HG02943 (cell line): Measurements from ENCODE around the gene METTL24.
"Not testable (repeated sequence)": the region's sequence is repeated elsewhere in the genome, so short reads cannot be mapped to it uniquely, and the experiment has no call there.

Source experiments
- ATAC-seq: cut with Tn5 transposase; IDR thresholded peaks from one replicate; pipeline ENCODE4 v1.9.1; 2021; ENCODE audit warnings: mild to moderate bottlenecking, low read depth, moderate library complexity; ENCODE audit not compliant: unreplicated experiment

METTL24 gene

GRCh38 chr6:110364364-110365105 is 6.4 kb upstream of the METTL24 start:
- no peak for ATAC-seq

DNA sequence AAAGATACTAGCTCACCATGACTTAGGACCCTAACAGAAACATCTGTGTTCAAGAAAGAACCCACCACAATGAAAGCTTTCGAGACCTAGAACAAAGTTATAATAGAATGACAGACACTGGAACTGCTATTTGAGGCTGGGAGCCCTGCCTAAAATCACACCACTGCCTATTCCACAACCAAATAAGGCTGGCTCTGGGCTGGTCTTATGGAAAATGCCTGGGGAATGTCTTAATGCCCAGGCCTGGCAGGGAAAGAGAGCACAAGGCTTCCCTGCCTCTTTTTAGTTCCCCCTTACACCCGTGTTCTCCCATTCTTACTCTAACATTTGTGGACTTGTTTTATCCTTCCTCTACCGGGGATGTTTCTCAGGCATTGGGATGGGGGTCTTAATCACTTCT is 5.6 kb upstream of the METTL24 start:
- no peak for ATAC-seq

GRCh38 chr6:110360676-110361075 is 2.5 kb upstream of the METTL24 start:
- no peak for ATAC-seq

GRCh38 chr6:110359556-110359955 is 1.4 kb upstream of the METTL24 start:
- no peak for ATAC-seq

DNA sequence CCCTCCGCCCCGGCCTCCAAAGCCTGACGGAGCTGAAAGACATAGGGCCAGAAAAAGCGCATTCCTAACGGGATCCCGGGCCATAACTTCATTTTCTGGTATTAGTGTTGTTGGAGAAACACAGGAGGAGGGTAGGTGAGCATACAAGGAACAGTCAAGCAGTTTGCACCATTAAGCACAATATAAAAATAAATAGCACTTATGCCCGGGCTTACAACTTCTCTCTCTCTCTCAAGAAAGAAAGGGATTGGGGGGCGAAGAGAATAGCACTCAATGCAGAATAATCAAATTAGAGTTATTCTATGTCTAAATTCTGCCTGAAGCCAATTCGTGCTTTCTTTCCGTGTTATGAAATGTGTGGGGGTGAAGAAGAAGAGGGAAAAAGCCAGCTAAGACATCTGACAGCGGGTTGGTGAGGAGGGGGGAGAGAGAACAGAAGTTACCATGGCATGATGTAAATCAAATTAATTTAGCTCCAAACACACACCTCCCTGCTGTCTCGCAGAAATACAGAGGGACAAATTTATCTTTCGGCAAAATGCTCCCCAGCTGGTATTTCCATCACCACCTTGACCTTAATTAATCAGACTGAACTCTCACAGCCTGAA is 508 bp upstream of the METTL24 start:
- no peak for ATAC-seq

- ATAC-seq = no peak
Measured at GRCh38 chr6:110357298-110357663, 868 bp downstream of the METTL24 start.

DNA sequence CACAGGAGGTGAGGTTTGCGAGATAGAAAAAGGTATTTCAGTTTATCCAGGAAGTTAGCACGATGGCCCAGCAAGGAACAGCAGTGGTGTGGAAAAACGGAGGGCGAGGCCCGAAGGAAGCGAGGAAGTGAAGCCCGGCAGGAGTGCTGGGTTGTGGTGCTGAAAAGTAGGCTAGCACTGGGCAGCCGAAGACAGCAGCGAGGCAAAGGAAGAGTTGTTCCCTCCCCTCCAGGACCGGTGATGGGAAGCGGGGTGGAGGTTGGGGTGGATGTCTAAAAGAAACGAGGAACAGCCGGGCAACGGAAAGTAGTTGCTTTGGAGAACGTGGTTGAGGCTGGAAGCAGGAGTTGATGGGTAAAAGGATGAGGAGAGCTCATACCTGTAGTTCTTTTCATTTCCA is 1.4 kb downstream of the METTL24 start:
- ATAC-seq = no peak

DNA sequence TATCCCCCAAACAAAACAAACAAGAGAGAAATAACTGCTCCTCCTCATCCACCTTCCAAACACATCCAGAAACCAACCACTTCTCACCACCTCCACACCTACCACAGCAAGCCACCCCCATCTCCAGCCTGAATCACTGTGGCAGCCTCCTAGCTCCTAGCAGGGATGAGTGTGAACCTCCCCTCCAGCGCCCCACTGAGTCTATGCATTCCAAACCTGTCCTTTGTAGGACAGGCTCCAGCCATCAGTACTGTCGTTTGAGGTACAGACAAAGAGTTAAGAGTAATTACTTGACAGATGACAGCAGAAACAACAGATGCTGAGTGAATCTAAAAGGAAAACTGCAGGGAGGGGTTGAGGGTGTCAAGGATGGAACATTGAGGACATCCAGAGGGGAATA is 2.4 kb downstream of the METTL24 start:
- ATAC-seq = no peak

DNA sequence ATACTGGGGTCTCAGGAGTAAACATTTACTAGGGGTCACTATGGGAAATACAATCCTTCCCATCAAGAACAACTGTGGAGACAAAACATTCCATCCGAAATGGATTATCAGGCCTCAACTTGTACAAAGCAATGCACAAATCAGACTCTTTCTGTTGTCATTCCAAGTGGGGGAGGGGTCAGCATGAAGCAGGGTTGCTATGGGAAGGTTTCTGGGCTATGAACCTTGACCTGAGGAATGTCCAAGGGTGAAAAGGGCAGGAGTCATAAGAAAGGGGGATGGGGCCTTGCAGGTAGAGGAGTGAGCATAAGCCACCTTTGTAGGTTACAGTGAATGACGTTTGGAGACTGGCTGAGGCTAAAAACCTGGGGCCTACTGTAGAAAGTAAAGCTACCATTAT is 3.1 kb downstream of the METTL24 start:
- no peak for ATAC-seq

DNA sequence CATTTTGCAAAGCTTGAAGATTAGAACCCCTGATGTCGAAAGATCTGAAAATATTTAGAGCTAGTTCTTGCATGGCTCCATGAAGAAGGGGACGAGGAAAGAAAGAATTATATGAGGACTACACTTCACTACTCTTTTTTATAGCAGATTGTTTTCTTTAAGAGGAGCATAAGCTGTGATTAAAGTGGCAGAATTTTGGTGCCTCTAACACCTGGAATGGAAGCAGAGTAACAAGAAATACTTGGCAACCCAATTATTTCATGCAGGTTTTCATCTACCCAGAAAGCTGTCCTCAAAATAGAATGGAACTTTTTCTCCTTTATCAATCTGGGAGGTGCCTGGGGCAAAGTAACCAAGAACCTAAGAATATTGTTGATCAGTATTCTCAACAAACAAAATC is 4.0 kb downstream of the METTL24 start:
- ATAC-seq = no peak

DNA sequence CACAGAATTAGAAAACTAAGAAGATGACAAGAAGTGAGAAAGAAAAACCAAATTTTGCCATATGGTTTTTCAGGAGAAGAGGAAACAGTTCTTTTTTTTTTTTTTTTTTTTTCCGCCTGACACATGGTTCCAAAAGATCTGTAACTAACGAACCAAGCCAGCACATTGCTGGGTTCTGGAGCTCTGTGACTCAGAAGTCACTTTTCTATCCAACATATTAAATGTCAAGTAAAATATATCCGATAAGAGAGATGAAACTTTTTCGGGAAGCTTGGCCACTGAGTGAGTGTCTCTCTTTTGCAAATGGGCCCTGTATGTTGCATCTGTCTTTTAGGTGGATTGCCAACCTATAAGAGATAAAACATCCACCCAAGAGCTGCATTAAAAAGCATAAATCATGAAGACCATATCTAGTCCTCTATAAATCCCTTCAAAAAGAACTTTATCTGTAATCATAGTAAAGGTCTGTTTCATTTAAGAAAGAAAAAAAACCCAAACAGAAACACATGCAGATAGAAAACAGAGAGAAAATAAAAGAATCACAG is 4.6 kb downstream of the METTL24 start:
- ATAC-seq = no peak

- ATAC-seq = no peak
Measured at GRCh38 chr6:110352563-110353262, 5.4 kb downstream of the METTL24 start.

DNA sequence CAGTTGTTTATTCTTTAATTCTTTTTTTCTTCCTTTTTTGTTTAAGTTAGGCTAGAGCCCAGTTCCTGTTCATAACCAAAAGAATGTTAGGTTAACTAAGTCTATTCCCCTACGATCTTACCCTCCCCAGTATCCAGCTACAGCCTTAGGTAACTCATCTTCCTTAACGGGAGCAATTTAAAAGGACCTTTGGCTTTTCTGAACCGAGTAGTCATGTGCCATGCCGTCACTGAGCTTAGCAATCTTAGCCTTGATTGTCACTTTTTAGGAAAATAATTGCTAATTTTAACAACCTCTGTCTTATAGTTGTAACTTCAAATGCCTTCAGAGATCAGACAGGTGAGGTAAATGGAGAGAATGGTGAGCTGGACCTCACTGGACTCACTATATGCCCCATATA is 6.2 kb downstream of the METTL24 start:
- no peak for ATAC-seq

DNA sequence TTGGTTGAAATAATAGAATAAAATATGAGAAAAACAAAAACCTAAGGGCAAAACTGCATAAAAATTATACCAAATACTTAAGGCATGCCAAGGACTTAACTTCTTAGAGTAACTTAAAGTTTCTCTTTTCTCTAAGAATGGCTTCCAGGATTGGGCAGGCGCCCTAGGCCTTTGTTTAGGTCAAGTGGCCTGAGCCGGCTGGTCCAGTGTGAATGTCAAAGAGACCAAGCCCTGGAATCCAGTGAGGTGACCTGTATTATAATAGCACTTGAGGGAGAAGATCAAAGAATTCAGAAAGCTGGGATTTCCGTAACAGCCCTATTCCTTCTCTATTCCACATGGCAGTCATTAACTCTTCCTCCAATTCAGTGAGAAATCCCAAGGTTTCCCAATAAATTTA is 6.6 kb downstream of the METTL24 start:
- no peak for ATAC-seq

GRCh38 chr6:110350593-110350992 is 7.6 kb downstream of the METTL24 start:
- not testable (repeated sequence) for ATAC-seq

- no peak for ATAC-seq
Measured at GRCh38 chr6:110348961-110349690, 9.0 kb downstream of the METTL24 start.

DNA sequence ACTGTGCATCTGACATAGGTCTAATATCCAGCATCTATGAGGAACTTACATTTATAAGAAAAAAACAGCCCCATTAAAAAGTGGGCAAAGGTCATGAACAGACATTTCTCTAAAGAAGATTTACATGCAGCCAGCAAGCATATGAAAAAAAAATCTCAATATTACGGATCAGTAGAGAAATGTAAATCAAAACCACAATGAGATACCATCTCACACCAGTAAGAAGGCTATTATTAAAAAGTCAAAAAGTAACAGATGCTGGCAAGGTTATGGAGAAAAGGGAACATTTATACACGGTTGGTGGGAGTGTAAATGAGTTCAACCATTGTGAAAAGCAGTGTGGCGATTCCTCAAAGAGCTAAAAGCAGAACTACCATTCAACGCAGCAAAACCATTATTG is 13.1 kb downstream of the METTL24 start:
- no peak for ATAC-seq

GRCh38 chr6:110342759-110343158 is 15.4 kb downstream of the METTL24 start:
- ATAC-seq = no peak

DNA sequence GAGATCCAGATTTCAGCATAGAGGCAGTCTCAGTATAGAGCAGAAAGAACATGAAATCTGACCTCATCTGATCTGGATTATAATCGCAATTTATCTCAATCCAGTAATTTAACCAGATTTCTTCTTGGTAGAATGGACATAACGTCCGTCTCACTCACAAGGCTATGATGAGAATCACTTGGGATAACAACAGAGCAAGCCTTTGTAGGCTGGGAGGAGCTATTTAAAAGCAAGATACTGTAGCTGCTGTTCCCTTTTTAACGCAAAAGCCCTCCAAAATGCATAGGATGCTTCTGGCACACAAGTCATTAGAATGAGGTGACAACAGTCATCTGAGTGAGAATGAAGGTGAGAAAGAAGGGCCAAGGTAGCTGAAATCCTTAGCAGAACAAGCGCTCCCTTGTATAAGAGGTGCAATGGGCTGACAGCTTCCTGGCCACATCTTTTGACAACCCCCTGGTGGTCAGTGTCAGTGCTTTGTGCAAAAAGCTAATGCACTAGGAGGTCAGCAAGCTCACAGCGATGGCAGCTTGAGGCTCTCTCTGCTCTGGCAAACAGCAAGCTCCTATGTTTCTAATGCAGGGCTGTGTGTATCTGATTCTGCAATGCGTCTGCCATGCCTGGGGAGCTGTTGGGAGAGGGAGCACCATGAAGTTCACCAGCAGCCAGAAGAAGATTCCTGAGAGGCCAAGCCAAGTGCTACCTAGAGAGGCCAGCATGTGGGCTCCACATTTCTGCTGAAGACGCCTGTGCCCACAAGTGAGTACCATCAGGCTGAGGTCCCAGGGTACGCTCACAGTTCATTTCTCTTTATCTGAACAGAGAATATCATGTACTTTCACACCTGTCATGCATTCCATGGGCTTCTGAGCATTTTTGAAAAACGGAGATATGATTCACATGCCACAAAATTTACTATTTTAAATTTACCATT is 16.2 kb downstream of the METTL24 start:
- ATAC-seq = no peak

- ATAC-seq = no peak
Measured at GRCh38 chr6:110341067-110341466, 17.1 kb downstream of the METTL24 start.
